ENCODE data around the gene GLIPR1L2.

Gene GLIPR1L2

DNA sequence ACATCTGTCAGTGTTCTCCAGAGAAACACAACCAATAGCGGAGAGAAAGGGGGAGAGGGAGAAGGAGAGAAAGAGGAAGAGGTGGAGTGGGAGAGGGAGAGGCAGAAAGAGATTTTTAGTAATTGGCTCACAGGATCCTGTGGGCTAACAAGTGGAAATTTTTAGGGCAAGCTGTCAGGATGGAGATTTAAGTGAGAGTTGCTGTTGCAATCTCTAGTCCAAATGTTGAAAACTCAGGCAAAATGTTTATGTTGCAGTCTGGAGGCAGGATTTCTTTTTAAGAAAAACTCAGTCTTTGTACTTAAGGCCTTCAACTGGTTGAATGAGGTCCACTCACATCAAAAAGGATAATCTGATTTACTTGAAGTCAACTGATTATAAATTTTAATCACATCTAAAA is 12.5 kb upstream of the GLIPR1L2 start:
- Histone ChIP-seq H3K27me3 (no peaks in the 10 kb centered on the region), H3K9me3 (no peaks in the 10 kb centered on the region), H3K4me1 (no peaks in the 10 kb centered on the region), H3K4me3 (ENCODE audit: low read depth, low read length) (no peak overlapping the region), H3K36me3 (no peaks in the 10 kb centered on the region)
- no peak for DNase-seq
- TF ChIP-seq, protein P1, sequence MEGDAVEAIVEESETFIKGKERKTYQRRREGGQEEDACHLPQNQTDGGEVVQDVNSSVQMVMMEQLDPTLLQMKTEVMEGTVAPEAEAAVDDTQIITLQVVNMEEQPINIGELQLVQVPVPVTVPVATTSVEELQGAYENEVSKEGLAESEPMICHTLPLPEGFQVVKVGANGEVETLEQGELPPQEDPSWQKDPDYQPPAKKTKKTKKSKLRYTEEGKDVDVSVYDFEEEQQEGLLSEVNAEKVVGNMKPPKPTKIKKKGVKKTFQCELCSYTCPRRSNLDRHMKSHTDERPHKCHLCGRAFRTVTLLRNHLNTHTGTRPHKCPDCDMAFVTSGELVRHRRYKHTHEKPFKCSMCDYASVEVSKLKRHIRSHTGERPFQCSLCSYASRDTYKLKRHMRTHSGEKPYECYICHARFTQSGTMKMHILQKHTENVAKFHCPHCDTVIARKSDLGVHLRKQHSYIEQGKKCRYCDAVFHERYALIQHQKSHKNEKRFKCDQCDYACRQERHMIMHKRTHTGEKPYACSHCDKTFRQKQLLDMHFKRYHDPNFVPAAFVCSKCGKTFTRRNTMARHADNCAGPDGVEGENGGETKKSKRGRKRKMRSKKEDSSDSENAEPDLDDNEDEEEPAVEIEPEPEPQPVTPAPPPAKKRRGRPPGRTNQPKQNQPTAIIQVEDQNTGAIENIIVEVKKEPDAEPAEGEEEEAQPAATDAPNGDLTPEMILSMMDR (IDR thresholded peaks at IDR 0.05; ENCODE audit: low read depth, low read length), result no peak

DNA sequence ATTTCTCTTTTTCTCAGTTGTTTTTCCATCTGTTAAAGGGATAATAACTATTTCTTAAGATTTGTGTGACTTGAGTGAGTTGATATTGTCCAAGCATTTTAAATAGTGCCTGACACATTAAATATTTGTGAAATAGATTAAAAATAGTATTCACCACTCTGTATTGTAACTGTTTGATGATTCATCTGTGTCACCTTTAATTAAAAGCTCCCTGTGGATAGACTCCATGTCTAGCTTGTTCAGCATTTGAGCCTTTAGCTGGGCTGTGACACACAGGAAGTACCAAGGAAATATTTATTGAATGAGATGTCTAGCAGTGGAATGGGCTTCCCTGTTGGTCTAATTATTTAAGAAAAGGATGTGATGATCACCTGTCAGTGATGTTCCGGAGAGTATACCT is 1.8 kb upstream of the GLIPR1L2 start:
- DNase-seq, result no peak
- TF ChIP-seq, protein P1 (IDR thresholded peaks at IDR 0.05; ENCODE audit: low read depth, low read length), result no peak
- Histone ChIP-seq H3K36me3 (no peaks in the 10 kb centered on the region), H3K4me3 (ENCODE audit: low read depth, low read length) (no peak overlapping the region), H3K27me3 (no peaks in the 10 kb centered on the region), H3K9me3 (no peaks in the 10 kb centered on the region), H3K4me1 (peaks cover 5% of the 10 kb centered on the region; the same call in 1 of the 2 replicates)

DNA sequence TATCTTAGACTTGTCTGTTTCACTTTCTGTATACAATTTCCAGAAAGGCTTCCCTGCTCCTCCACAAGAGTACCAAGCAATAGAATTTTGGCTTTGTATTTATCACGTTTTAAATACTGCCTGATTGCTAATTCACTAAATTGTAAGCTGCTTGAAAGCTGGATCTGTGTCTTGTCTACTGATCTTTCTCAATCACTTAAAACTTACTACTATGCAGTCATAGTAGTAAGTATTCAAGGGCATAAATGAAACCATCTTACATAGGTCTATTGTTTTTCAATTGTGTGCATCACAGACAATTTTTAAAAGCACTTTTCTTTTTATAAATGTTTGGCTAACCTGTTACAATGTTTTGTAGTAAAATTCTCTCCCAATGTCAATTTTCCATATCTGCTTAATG is 1.2 kb upstream of the GLIPR1L2 start:
- H3K9me3 ChIP-seq, result no peaks in the 10 kb centered on the region
- no peaks in the 10 kb centered on the region for H3K27me3 ChIP-seq
- H3K4me3 ChIP-seq (ENCODE audit: low read depth, low read length), result no peak overlapping the region
- TF ChIP-seq, protein P1 (IDR thresholded peaks at IDR 0.05; ENCODE audit: low read depth, low read length), result no peak
- no peaks in the 10 kb centered on the region for H3K36me3 ChIP-seq
- no peak for DNase-seq
- H3K4me1 ChIP-seq, result peaks cover 5% of the 10 kb centered on the region; the same call in 1 of the 2 replicates

DNA sequence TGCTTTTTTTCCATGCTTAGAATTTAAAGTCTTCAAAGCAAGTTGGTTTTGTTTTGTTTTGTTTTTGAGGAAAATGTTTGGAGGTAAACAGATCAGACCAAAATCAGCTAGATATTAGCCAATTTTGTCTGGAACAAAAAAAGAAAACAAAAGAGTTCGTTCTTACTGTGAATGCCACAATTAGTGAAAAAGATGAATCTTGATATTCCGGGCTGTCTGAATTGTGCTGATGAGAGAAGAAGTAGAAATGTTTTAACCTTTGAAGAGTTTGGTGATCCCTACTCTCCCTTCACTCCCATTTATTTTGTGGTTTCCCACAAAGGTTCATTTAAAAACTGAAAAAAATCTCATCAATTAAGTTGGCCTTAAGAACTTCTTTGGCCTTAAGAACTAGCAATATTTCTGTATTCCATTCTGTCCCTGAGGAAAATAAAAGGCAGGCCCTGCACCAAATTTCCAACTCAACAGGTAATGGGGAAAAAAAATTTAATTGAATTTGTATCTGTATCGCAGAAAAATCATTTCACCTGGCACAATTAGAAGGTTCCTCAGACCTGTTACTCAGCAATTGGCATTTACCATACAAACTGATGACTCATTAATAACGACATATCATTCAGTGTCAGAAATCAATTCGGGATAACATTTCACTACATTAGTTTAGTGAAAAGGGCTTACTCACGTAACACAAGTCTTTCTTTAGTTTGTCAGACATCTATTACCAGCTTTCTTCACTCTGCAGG is 562 bp upstream of the GLIPR1L2 start:
- peaks cover 5% of the 10 kb centered on the region; the same call in 1 of the 2 replicates for H3K4me1 ChIP-seq
- TF ChIP-seq, protein P1 (IDR thresholded peaks at IDR 0.05; ENCODE audit: low read depth, low read length), result no peak
- peak overlapping the region; percentile 50 for H3K4me3 ChIP-seq (ENCODE audit: low read depth, low read length)
- DNase-seq, result no peak
- no peaks in the 10 kb centered on the region for H3K9me3 ChIP-seq
- H3K36me3 ChIP-seq, result no peaks in the 10 kb centered on the region
- H3K27me3 ChIP-seq, result no peaks in the 10 kb centered on the region

DNA sequence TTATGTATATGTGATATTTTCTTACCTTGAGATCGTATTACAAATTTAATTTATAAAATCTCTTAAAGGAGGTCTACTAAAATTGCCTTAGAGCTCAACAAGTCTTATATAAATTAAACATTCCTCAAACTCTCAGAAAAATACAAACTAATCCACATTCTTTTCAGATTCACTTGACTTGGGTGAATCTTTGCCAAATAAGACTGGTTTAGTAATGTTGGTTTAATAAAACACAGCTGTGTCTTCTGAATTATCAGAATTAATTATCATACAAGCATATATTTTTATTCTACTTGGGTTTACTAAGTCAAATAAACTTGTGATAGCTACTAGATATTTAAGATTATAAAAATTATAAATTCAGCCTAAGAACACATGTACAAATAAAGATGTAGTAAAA is 13.3 kb downstream of the GLIPR1L2 start:
- TF ChIP-seq, protein P1 (IDR thresholded peaks at IDR 0.05; ENCODE audit: low read depth, low read length), result no peak
- Histone ChIP-seq H3K4me1 (no peaks in the 10 kb centered on the region), H3K27me3 (peaks cover 5% of the 10 kb centered on the region), H3K36me3 (no peaks in the 10 kb centered on the region), H3K9me3 (no peaks in the 10 kb centered on the region), H3K4me3 (ENCODE audit: low read depth, low read length) (no peak overlapping the region)
- DNase-seq, result no peak

DNA sequence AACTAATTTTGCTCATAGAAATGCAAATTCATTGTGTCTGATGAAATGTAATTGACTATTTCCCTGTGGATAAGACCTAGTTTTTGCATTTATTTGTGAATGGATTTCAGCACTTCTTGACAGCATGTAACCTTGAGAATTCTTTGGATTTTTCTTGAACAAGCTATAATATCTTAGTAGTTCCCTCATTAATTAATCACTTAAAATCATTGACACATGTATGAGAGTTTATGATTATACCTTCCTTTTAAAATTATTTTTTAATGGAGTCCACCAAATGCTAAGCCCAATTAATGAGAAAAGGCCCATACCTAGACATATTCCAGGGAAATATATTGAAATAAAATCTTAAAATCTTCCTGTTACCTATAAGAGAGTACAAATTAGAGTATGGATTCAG is 16.8 kb downstream of the GLIPR1L2 start:
- TF ChIP-seq, protein P1 (IDR thresholded peaks at IDR 0.05; ENCODE audit: low read depth, low read length), result no peak
- no peaks in the 10 kb centered on the region for H3K9me3 ChIP-seq
- no peak for DNase-seq
- no peaks in the 10 kb centered on the region for H3K36me3 ChIP-seq
- H3K4me1 ChIP-seq, result no peaks in the 10 kb centered on the region
- H3K4me3 ChIP-seq (ENCODE audit: low read depth, low read length), result no peak overlapping the region
- H3K27me3 ChIP-seq, result no peaks in the 10 kb centered on the region; the same call in 1 of the 2 replicates

Measured in BE2C (cell line).